Glutamatergic neuron (in vitro differentiated cells): ENCODE results near the gene DNMT1. TPM values are rescaled to one million over a fixed set of nuclear protein-coding genes. Genes with fewer than 3 reads are reported as not detected.

Experiments used
- DNase-seq: peaks from one replicate; pipeline ENCODE4 v3.0.0; 2022
- H3K27ac Mint-ChIP-seq: one replicate; pipeline ENCODE4 v1.8.0; 2020; ENCODE audit warnings: mild to moderate bottlenecking, mixed read lengths, inconsistent platforms; ENCODE audit not compliant: unreplicated experiment
- H3K27me3 Mint-ChIP-seq: one replicate; pipeline ENCODE4 v1.8.0; 2020; ENCODE audit warnings: mild to moderate bottlenecking, moderate library complexity, mixed read lengths, inconsistent platforms; ENCODE audit not compliant: unreplicated experiment
- H3K36me3 Mint-ChIP-seq: one replicate; pipeline ENCODE4 v1.8.0; 2020; ENCODE audit warnings: mild to moderate bottlenecking, mixed read lengths, inconsistent platforms; ENCODE audit not compliant: unreplicated experiment
- H3K4me1 Mint-ChIP-seq: one replicate; pipeline ENCODE4 v1.8.0; 2020; ENCODE audit warnings: mild to moderate bottlenecking, low read depth, mixed read lengths, inconsistent platforms; ENCODE audit not compliant: unreplicated experiment
- H3K4me3 Mint-ChIP-seq: one replicate; pipeline ENCODE4 v1.8.0; 2020; ENCODE audit warnings: mild to moderate bottlenecking, mixed read lengths, inconsistent platforms; ENCODE audit not compliant: unreplicated experiment
- H3K9me3 Mint-ChIP-seq: one replicate; pipeline ENCODE4 v1.8.0; 2020; ENCODE audit warnings: mild to moderate bottlenecking, moderate library complexity, mixed read lengths, inconsistent platforms; ENCODE audit not compliant: unreplicated experiment
- CTCF ChIP-seq: fragments of 200-600 bp; sonication (generic); IDR thresholded peaks from one replicate; pipeline ENCODE4 v1.5.0; 2021; ENCODE audit not compliant: partially characterized antibody, unreplicated experiment
- total RNA-seq: library from RNA; stranded (reverse); fragmentation: NEBNext Ultra II Directional; extraction: Animal tissue kit (Norgen Biotek cat#: 25700); gene quantifications from one replicate; pipeline ENCODE4 v1.2.1, GENCODE V29; 2021; ENCODE audit not compliant: unreplicated experiment

DNMT1 gene
- total RNA-seq, 1 donor from 2014 or later, result 129 TPM

DNA sequence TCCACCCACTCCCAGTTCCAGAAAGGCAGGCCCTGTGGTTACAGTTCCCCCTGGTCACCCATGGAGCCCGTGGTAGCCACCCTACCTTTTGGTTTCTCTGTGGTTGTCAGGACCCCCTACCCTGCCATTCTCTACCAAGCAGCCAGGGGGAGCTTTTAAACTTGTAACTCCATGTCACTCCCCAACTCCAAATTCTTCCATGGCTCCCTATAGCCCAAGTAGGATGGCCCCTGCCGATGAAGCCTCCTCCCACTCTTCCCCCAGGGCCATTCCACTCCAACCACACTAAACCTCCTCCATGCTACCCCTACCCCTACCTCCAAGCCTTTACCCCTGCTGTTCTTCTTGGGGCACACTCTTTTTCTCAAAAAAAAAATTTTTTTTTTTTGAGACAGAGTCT, 34.2 kb upstream of the DNMT1 start:
- peak; percentile 57 for TF ChIP-seq CTCF
- DNase-seq, result peak; percentile 34
- Mint-ChIP-seq H3K4me3 (no peak overlapping the region), H3K4me1 (peaks cover 4% of the 10 kb centered on the region), H3K9me3 (peaks cover 4% of the 10 kb centered on the region), H3K27ac (no peak overlapping the region), H3K36me3 (peaks cover 4% of the 10 kb centered on the region), H3K27me3 (peaks cover 8% of the 10 kb centered on the region)

GRCh38 chr19:10228393-10228792, 33.6 kb upstream of the DNMT1 start:
- H3K9me3 Mint-ChIP-seq, result peaks cover 4% of the 10 kb centered on the region
- H3K4me3 Mint-ChIP-seq, result no peak overlapping the region
- no peak for TF ChIP-seq CTCF
- H3K27ac Mint-ChIP-seq, result no peak overlapping the region
- H3K27me3 Mint-ChIP-seq, result peaks cover 8% of the 10 kb centered on the region
- H3K36me3 Mint-ChIP-seq, result peaks cover 5% of the 10 kb centered on the region
- H3K4me1 Mint-ChIP-seq, result peaks cover 4% of the 10 kb centered on the region
- no peak for DNase-seq

GRCh38 chr19:10227026-10227971, 32.5 kb upstream of the DNMT1 start:
- H3K27ac Mint-ChIP-seq, result no peak overlapping the region
- no peak overlapping the region for H3K4me3 Mint-ChIP-seq
- peaks cover 4% of the 10 kb centered on the region for H3K9me3 Mint-ChIP-seq
- TF ChIP-seq CTCF, result no peak
- no peak for DNase-seq
- peaks cover 5% of the 10 kb centered on the region for H3K36me3 Mint-ChIP-seq
- H3K4me1 Mint-ChIP-seq, result peaks cover 4% of the 10 kb centered on the region
- peaks cover 10% of the 10 kb centered on the region for H3K27me3 Mint-ChIP-seq

GRCh38 chr19:10226376-10227025, 31.7 kb upstream of the DNMT1 start:
- peaks cover 5% of the 10 kb centered on the region for H3K36me3 Mint-ChIP-seq
- H3K9me3 Mint-ChIP-seq, result peaks cover 4% of the 10 kb centered on the region
- TF ChIP-seq CTCF, result no peak
- DNase-seq, result peak; percentile 22
- H3K4me3 Mint-ChIP-seq, result no peak overlapping the region
- H3K27ac Mint-ChIP-seq, result no peak overlapping the region
- peaks cover 4% of the 10 kb centered on the region for H3K4me1 Mint-ChIP-seq
- H3K27me3 Mint-ChIP-seq, result peaks cover 8% of the 10 kb centered on the region

- Mint-ChIP-seq H3K4me3 (no peak overlapping the region), H3K9me3 (peaks cover 4% of the 10 kb centered on the region), H3K27me3 (peaks cover 8% of the 10 kb centered on the region), H3K36me3 (peaks cover 5% of the 10 kb centered on the region), H3K4me1 (peaks cover 4% of the 10 kb centered on the region), H3K27ac (no peak overlapping the region)
- DNase-seq, result no peak
- no peak for TF ChIP-seq CTCF
Observed at GRCh38 chr19:10226021-10226375, 31.2 kb upstream of the DNMT1 start.
